ENCODE data around the gene ADCY4.

ADCY4 gene

GRCh38 chr14:24272467-24272866 is 62.4 kb downstream of the ADCY4 start:
- Histone ChIP-seq H3K36me3 (no peaks in the 10 kb centered on the region), H3K9me3 (ENCODE audit: severe bottlenecking) (no peaks in the 10 kb centered on the region), H3K4me3 (ENCODE audit: low read depth, low read length) (no peak overlapping the region), H3K27ac (peak overlapping the region; percentile 83; the same call in 1 of the 2 replicates), H3K27me3 (ENCODE audit: insufficient read depth, low read depth, severe bottlenecking) (no peaks in the 10 kb centered on the region)
- DNase-seq = no peak
- TF ChIP-seq, protein P1, sequence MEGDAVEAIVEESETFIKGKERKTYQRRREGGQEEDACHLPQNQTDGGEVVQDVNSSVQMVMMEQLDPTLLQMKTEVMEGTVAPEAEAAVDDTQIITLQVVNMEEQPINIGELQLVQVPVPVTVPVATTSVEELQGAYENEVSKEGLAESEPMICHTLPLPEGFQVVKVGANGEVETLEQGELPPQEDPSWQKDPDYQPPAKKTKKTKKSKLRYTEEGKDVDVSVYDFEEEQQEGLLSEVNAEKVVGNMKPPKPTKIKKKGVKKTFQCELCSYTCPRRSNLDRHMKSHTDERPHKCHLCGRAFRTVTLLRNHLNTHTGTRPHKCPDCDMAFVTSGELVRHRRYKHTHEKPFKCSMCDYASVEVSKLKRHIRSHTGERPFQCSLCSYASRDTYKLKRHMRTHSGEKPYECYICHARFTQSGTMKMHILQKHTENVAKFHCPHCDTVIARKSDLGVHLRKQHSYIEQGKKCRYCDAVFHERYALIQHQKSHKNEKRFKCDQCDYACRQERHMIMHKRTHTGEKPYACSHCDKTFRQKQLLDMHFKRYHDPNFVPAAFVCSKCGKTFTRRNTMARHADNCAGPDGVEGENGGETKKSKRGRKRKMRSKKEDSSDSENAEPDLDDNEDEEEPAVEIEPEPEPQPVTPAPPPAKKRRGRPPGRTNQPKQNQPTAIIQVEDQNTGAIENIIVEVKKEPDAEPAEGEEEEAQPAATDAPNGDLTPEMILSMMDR (IDR thresholded peaks at IDR 0.05; ENCODE audit: low read depth, low read length) = no peak

- Histone ChIP-seq H3K27me3 (ENCODE audit: insufficient read depth, low read depth, severe bottlenecking) (no peaks in the 10 kb centered on the region), H3K9me3 (ENCODE audit: severe bottlenecking) (no peaks in the 10 kb centered on the region), H3K36me3 (no peaks in the 10 kb centered on the region), H3K4me3 (ENCODE audit: low read depth, low read length) (peak overlapping the region; percentile 65), H3K27ac (peak overlapping the region; percentile 94)
- DNase-seq = no peak
- TF ChIP-seq, protein P1 (IDR thresholded peaks at IDR 0.05; ENCODE audit: low read depth, low read length) = no peak
These were observed 63.0 kb downstream of the ADCY4 start for GRCh38 chr14:24271834-24272263.

- TF ChIP-seq, protein P1 (IDR thresholded peaks at IDR 0.05; ENCODE audit: low read depth, low read length) = peak; percentile 88
- peak; percentile 91 for DNase-seq
- no peaks in the 10 kb centered on the region for H3K9me3 ChIP-seq (ENCODE audit: severe bottlenecking)
- peak within 1 kb of the TSS; percentile 65 for H3K4me3 ChIP-seq (ENCODE audit: low read depth, low read length)
- no peaks in the 10 kb centered on the region for H3K36me3 ChIP-seq
- peak within 1 kb of the TSS; percentile 94 for H3K27ac ChIP-seq
- no peaks in the 10 kb centered on the region for H3K27me3 ChIP-seq (ENCODE audit: insufficient read depth, low read depth, severe bottlenecking)
These were observed 63.6 kb downstream of the ADCY4 start, which contains the start of gene RABGGTA for GRCh38 chr14:24271134-24271833. Gene RABGGTA (minus strand): TSS chr14:24271597. CDS start chr14:24271115, 482 bp downstream.

GRCh38 chr14:24270537-24271133 is 64.2 kb downstream of the ADCY4 start:
- Histone ChIP-seq H3K27me3 (ENCODE audit: insufficient read depth, low read depth, severe bottlenecking) (no peaks in the 10 kb centered on the region), H3K9me3 (ENCODE audit: severe bottlenecking) (no peaks in the 10 kb centered on the region), H3K4me3 (ENCODE audit: low read depth, low read length) (peak overlapping the region; percentile 65), H3K27ac (peak overlapping the region; percentile 94), H3K36me3 (no peaks in the 10 kb centered on the region)
- no peak for DNase-seq
- TF ChIP-seq, protein P1 (IDR thresholded peaks at IDR 0.05; ENCODE audit: low read depth, low read length) = no peak

- no peak for DNase-seq
- H3K27me3 ChIP-seq (ENCODE audit: insufficient read depth, low read depth, severe bottlenecking) = no peaks in the 10 kb centered on the region
- H3K36me3 ChIP-seq = no peaks in the 10 kb centered on the region
- H3K9me3 ChIP-seq (ENCODE audit: severe bottlenecking) = no peaks in the 10 kb centered on the region
- H3K27ac ChIP-seq = no peak overlapping the region
- H3K4me3 ChIP-seq (ENCODE audit: low read depth, low read length) = no peak overlapping the region
- TF ChIP-seq, protein P1 (IDR thresholded peaks at IDR 0.05; ENCODE audit: low read depth, low read length) = no peak
These were observed 64.8 kb downstream of the ADCY4 start for GRCh38 chr14:24269910-24270536.

Data from WERI-Rb-1 (cell line).